Mucosa of descending colon (tissue), 3 donors: ENCODE data around the gene COL19A1. TPM values are rescaled to one million over a fixed set of nuclear protein-coding genes. Genes with fewer than 3 reads are reported as not detected.

Experiments
- ATAC-seq: fragments of 200-7000 bp; cut with Tn5 transposase; one replicate; pipeline ENCODE4 v1.9.1; 2020; ENCODE audit warnings: mild to moderate bottlenecking, moderate library complexity
- DNase-seq, 3 donors: peaks; one replicate each; pipeline ENCODE4 v3.0.0-alpha.2; 2020
- H3K36me3 ChIP-seq: fragments of 200-600 bp; one replicate; pipeline ENCODE4 v1.8.0; 2021; ENCODE audit warnings: low read depth, mild to moderate bottlenecking
- H3K4me1 ChIP-seq: fragments of 200-600 bp; one replicate; pipeline ENCODE4 v1.8.0; 2021; ENCODE audit warnings: low read depth, mild to moderate bottlenecking
- H3K4me3 ChIP-seq: fragments of 200-600 bp; one replicate; pipeline ENCODE4 v1.8.0; 2021; ENCODE audit warnings: mild to moderate bottlenecking
- H3K9me3 ChIP-seq: fragments of 200-600 bp; one replicate; pipeline ENCODE4 v1.8.0; 2021; ENCODE audit warnings: mild to moderate bottlenecking
- CTCF ChIP-seq: fragments of 200-600 bp; IDR thresholded peaks from one replicate; pipeline ENCODE4 v1.8.0; 2022; ENCODE audit warnings: antibody characterized with exemption, mild to moderate bottlenecking
- intact Hi-C, 2 donors: fragments of 100-400 bp; cut with DNase I in 1 of 2; cut with micrococcal nuclease in 1 of 2; formaldehyde crosslinking; loops; one replicate each; pipeline versions ENCODE4 v1.11.0 to v1.11.1; 2022; cut with DNase I, micrococcal nuclease
- total RNA-seq, 3 donors: library from RNA; stranded (reverse); fragmentation: NEBNext Ultra II Directional in 2 of 3; extraction: Animal tissue kit (Norgen Biotek cat#: 25700) in 2 of 3; gene quantifications; one replicate each; pipeline versions ENCODE4 v1.2.1 to v1.2.4, GENCODE V29; 2021 to 2023
- donor health status: DM: no; HTN: no; CAD: no; lungs with moderate emphysema.
- donor health status: DM: no; HTN: no; CAD: no.
- donor health status: DM: no; HTN: yes; CAD: no.

Gene COL19A1
- total RNA-seq, 3 donors from 2014 or later, result 0.19 to 0.49 (median 0.24) TPM

- intact Hi-C loops, result no loop called here
- no peak for ATAC-seq
- H3K4me3 ChIP-seq, result no peak overlapping the region
- H3K4me1 ChIP-seq, result no peaks in the 10 kb centered on the region
- TF ChIP-seq CTCF, result no peak
- no peak for DNase-seq
- H3K9me3 ChIP-seq, result no peaks in the 10 kb centered on the region
- no peaks in the 10 kb centered on the region for H3K36me3 ChIP-seq
Observed at GRCh38 chr6:70040766-70041165, 174.4 kb downstream of the COL19A1 start.

- no peaks in the 10 kb centered on the region for H3K36me3 ChIP-seq
- DNase-seq (no peak), ATAC-seq (no peak)
- H3K4me3 ChIP-seq, result no peak overlapping the region
- H3K9me3 ChIP-seq, result no peaks in the 10 kb centered on the region
- intact Hi-C loops, result no loop called here
- TF ChIP-seq CTCF, result no peak
- no peaks in the 10 kb centered on the region for H3K4me1 ChIP-seq
Observed at GRCh38 chr6:70041411-70041810, 175.1 kb downstream of the COL19A1 start.

GRCh38 chr6:70045413-70045812, 179.1 kb downstream of the COL19A1 start:
- Histone ChIP-seq H3K9me3 (no peaks in the 10 kb centered on the region), H3K36me3 (no peaks in the 10 kb centered on the region), H3K4me3 (no peak overlapping the region), H3K4me1 (no peaks in the 10 kb centered on the region)
- ATAC-seq (no peak), DNase-seq (no peak)
- TF ChIP-seq CTCF, result no peak
- intact Hi-C loops, result no loop called here

- Histone ChIP-seq H3K4me1 (no peaks in the 10 kb centered on the region), H3K9me3 (no peaks in the 10 kb centered on the region), H3K4me3 (no peak overlapping the region), H3K36me3 (no peaks in the 10 kb centered on the region)
- intact Hi-C loops, result no loop called here
- TF ChIP-seq CTCF, result no peak
- DNase-seq (no peak), ATAC-seq (no peak)
Observed at GRCh38 chr6:70051197-70052124, 185.1 kb downstream of the COL19A1 start.

- no peaks in the 10 kb centered on the region for H3K36me3 ChIP-seq
- H3K4me3 ChIP-seq, result no peak overlapping the region
- H3K9me3 ChIP-seq, result no peaks in the 10 kb centered on the region
- ATAC-seq (no peak), DNase-seq (no peak)
- no peaks in the 10 kb centered on the region for H3K4me1 ChIP-seq
- TF ChIP-seq CTCF, result no peak
- intact Hi-C loops, result no loop called here
Observed at GRCh38 chr6:70059039-70059719, 192.8 kb downstream of the COL19A1 start.
